Measurements from ENCODE around the gene NCOR1.
"Not testable (repeated sequence)": the region's sequence is repeated elsewhere in the genome, so short reads cannot be mapped to it uniquely, and the experiment has no call there.

Gene NCOR1

GRCh38 chr17:16155536-16155935 lies 59.8 kb downstream of the NCOR1 start:
- no peak overlapping the region for H3K4me3 ChIP-seq (ENCODE audit: low read depth in 1 of 2, low read length in 1 of 2)
- H3K36me3 ChIP-seq, result peaks cover 65% of the 10 kb centered on the region
- TF ChIP-seq, protein P1, sequence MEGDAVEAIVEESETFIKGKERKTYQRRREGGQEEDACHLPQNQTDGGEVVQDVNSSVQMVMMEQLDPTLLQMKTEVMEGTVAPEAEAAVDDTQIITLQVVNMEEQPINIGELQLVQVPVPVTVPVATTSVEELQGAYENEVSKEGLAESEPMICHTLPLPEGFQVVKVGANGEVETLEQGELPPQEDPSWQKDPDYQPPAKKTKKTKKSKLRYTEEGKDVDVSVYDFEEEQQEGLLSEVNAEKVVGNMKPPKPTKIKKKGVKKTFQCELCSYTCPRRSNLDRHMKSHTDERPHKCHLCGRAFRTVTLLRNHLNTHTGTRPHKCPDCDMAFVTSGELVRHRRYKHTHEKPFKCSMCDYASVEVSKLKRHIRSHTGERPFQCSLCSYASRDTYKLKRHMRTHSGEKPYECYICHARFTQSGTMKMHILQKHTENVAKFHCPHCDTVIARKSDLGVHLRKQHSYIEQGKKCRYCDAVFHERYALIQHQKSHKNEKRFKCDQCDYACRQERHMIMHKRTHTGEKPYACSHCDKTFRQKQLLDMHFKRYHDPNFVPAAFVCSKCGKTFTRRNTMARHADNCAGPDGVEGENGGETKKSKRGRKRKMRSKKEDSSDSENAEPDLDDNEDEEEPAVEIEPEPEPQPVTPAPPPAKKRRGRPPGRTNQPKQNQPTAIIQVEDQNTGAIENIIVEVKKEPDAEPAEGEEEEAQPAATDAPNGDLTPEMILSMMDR (IDR thresholded peaks at IDR 0.05), result no peak

GRCh38 chr17:16152326-16152725 lies 63.0 kb downstream of the NCOR1 start:
- Histone ChIP-seq H3K36me3 (peaks cover 60% of the 10 kb centered on the region), H3K4me1 (ENCODE audit: control insufficient read depth in 1 of 2, insufficient read depth in 1 of 2, low read depth in 1 of 2, low read length in 1 of 2) (peaks cover 11 to 13% of the 10 kb centered on the region in 2 experiments)
- not testable (repeated sequence) for H3K4me3 ChIP-seq (ENCODE audit: low read depth in 1 of 2, low read length in 1 of 2); H3K27ac ChIP-seq; H3K9me3 ChIP-seq; H3K27me3 ChIP-seq

More at GRCh38 chr17:16155536-16155935, 59.8 kb downstream of the NCOR1 start:
- Histone ChIP-seq H3K4me1 (ENCODE audit: control insufficient read depth in 1 of 2, insufficient read depth in 1 of 2, low read depth in 1 of 2, low read length in 1 of 2) (no peaks in the 10 kb centered on the region), H3K9me3 (no peaks in the 10 kb centered on the region), H3K27ac (no peak overlapping the region), H3K27me3 (no peaks in the 10 kb centered on the region)

DNA sequence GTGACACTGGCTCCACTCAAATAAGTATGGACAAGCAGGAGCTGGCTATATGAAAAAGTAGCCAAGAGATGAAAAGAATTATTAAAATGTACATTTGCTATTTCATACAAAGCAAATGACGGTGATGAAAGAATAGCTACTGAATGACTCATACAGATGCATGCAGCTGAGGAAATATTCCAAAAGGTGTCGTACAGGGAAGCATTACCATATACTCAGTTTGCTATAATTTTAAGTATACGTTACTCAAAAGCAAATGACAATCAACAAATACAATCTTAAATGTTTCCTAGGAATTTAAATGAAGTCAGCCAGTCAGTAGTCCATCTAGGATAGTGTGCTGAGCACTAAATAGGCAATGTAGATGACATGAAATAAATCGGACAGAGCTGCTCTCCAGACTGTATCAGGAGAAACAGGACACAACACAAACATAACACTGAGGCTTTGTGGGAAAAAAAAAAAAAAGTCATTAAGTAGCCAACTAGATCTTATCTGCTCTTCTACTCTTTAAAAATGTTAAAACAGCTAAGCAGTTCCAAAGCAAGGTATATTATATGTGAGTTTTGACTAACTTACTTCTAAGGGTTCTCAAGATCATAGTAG lies 65.0 kb downstream of the NCOR1 start:
- Histone ChIP-seq H3K36me3 (peaks cover 68% of the 10 kb centered on the region), H3K4me1 (ENCODE audit: control insufficient read depth in 1 of 2, insufficient read depth in 1 of 2, low read depth in 1 of 2, low read length in 1 of 2) (peaks cover 11 to 13% of the 10 kb centered on the region in 2 experiments), H3K27ac (peak overlapping the region; percentile 48), H3K9me3 (no peaks in the 10 kb centered on the region), H3K4me3 (ENCODE audit: low read depth in 1 of 2, low read length in 1 of 2) (no peak overlapping the region), H3K27me3 (no peaks in the 10 kb centered on the region)
- TF ChIP-seq, protein P1 (IDR thresholded peaks at IDR 0.05), result no peak

- Histone ChIP-seq H3K27ac (no peak overlapping the region), H3K36me3 (peaks cover 73% of the 10 kb centered on the region), H3K27me3 (no peaks in the 10 kb centered on the region), H3K4me3 (ENCODE audit: low read depth in 1 of 2, low read length in 1 of 2) (no peak overlapping the region), H3K4me1 (ENCODE audit: control insufficient read depth in 1 of 2, insufficient read depth in 1 of 2, low read depth in 1 of 2, low read length in 1 of 2) (peaks cover 11 to 13% of the 10 kb centered on the region in 2 experiments), H3K9me3 (no peaks in the 10 kb centered on the region)
- TF ChIP-seq, protein P1 (IDR thresholded peaks at IDR 0.05), result no peak
These were observed 66.7 kb downstream of the NCOR1 start for GRCh38 chr17:16148596-16148995.

GRCh38 chr17:16145319-16145890 lies 69.9 kb downstream of the NCOR1 start:
- not testable (repeated sequence) for H3K27me3 ChIP-seq; H3K9me3 ChIP-seq; H3K4me3 ChIP-seq (ENCODE audit: low read depth in 1 of 2, low read length in 1 of 2); H3K27ac ChIP-seq
- H3K36me3 ChIP-seq, result peaks cover 82% of the 10 kb centered on the region
- peaks cover 11 to 12% of the 10 kb centered on the region in 2 experiments for H3K4me1 ChIP-seq (ENCODE audit: control insufficient read depth in 1 of 2, insufficient read depth in 1 of 2, low read depth in 1 of 2, low read length in 1 of 2)

- peaks cover 92% of the 10 kb centered on the region for H3K36me3 ChIP-seq
- H3K4me3 ChIP-seq (ENCODE audit: low read depth in 1 of 2, low read length in 1 of 2), result no peak overlapping the region
- H3K4me1 ChIP-seq (ENCODE audit: control insufficient read depth in 1 of 2, insufficient read depth in 1 of 2, low read depth in 1 of 2, low read length in 1 of 2), result no peaks in the 10 kb centered on the region
- TF ChIP-seq, protein P1 (IDR thresholded peaks at IDR 0.05), result no peak
- H3K27me3 ChIP-seq, result no peaks in the 10 kb centered on the region
- no peak overlapping the region for H3K27ac ChIP-seq
- no peaks in the 10 kb centered on the region for H3K9me3 ChIP-seq
These were observed 73.6 kb downstream of the NCOR1 start for GRCh38 chr17:16141685-16142084.
